ENCODE data around the gene MAST3.
"Not testable (repeated sequence)": the region's sequence is repeated elsewhere in the genome, so short reads cannot be mapped to it uniquely, and the experiment has no call there.

The MAST3 gene

DNA sequence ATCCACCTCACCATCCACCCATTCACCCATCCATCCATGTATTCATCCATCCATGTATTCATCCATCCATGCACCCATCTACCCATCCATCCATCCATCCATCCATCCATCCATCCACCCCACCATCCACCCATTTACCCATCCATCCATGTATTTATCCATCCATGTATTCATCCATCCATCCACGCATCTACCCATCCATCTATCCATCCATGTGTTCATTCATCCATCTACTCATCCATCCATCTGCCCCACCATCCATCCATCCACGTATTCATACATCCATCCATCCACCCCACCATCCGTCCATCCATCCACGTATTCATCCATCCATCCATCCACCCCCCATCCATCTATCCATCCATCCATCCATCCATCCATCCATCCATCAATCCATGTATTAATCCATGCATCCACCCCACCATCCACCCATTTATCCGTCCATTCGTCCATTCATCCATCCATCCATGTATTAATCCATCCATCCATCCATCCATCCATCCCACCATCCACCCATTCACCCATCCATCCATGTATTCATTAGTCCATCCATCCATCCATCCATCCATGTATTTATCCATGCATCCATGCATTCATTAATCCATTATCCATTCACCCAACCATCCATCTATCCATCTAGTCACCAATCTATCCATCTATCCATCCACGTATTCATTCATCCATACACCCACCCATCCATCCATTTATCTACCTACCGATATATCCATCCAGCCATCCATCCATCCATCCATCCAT lies 13.5 kb upstream of the MAST3 start:
- no peak for DNase-seq (ENCODE audit: low read depth)
- H3K4me3 ChIP-seq (ENCODE audit: low read depth, low read length) = no peak overlapping the region
- TF ChIP-seq, protein P1, sequence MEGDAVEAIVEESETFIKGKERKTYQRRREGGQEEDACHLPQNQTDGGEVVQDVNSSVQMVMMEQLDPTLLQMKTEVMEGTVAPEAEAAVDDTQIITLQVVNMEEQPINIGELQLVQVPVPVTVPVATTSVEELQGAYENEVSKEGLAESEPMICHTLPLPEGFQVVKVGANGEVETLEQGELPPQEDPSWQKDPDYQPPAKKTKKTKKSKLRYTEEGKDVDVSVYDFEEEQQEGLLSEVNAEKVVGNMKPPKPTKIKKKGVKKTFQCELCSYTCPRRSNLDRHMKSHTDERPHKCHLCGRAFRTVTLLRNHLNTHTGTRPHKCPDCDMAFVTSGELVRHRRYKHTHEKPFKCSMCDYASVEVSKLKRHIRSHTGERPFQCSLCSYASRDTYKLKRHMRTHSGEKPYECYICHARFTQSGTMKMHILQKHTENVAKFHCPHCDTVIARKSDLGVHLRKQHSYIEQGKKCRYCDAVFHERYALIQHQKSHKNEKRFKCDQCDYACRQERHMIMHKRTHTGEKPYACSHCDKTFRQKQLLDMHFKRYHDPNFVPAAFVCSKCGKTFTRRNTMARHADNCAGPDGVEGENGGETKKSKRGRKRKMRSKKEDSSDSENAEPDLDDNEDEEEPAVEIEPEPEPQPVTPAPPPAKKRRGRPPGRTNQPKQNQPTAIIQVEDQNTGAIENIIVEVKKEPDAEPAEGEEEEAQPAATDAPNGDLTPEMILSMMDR (IDR thresholded peaks at IDR 0.05; ENCODE audit: insufficient read depth, low read depth, low read length, missing control alignments) = no peak

DNA sequence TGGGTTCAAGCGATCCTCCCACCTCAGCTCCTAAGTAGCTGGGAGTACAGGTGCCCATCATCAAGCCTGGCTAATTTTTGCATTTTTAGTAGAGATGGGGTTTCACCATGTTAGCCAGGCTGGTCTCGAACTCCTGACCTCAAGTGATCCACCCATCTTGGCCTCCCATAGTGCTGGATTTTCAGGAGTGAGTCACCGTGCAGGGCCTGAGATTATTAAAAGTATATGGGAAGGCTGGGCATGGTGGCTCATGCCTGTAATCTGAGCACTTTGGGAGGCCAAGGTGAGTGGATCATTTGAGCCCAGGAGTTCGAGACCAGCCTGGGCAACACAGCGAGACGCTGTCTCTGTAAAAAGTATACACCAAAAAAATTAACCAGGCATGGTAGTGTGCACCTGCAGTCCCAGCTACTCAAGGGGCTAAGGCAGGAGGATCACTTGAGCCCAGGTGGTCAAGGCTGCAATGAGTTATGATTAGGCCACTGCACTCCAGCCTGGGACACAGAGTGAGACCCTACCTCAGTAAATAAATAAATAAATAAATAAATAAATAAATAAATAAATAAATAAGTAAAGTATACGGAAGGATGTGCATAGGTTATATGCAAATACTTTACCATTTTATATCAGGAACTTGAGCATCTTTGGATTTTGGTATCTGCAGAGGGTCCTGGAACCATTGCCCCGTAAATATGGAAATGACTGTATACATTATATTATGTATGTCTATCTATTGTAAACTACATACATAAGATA lies 11.7 kb upstream of the MAST3 start:
- TF ChIP-seq, protein P1 (IDR thresholded peaks at IDR 0.05; ENCODE audit: insufficient read depth, low read depth, low read length, missing control alignments) = no peak
- peak overlapping the region; percentile 83 for H3K4me3 ChIP-seq (ENCODE audit: low read depth, low read length)
- DNase-seq (ENCODE audit: low read depth) = no peak

DNA sequence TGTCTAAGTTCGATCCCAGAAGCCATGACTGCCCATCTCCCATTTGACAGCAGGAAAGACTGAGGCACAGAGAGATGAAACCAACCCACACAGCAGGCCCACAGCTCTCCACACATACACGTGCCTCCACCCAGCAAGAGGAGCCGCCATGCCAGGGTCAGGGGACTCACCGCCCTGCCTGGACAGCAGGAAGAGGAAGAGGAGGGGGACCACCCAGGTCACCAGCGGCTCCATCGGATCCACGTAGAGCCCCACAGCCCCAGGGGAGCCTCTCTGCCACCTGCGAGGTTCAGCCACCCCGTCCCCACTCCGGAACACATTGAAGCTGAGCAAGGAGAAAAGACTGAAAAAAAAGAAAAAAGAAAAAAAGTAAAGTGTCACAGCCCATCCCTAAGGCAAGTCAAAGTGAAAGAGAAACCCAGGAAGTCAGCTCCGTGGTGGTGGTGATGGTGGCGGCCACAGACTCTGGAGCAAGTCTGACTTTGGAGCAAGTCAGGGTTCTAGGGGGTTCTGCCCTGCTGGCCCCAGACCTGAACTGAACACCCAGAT lies 10.9 kb upstream of the MAST3 start, which contains the start of gene IL12RB1:
IL12RB1 (minus strand) TSS at position 345 of the 549 bp plus-strand sequence; CDS start at position 234, 111 bp downstream.
- peak within 1 kb of the TSS; percentile 83 for H3K4me3 ChIP-seq (ENCODE audit: low read depth, low read length)
- TF ChIP-seq, protein P1 (IDR thresholded peaks at IDR 0.05; ENCODE audit: insufficient read depth, low read depth, low read length, missing control alignments) = no peak
- DNase-seq (ENCODE audit: low read depth) = peak; percentile 76

DNA sequence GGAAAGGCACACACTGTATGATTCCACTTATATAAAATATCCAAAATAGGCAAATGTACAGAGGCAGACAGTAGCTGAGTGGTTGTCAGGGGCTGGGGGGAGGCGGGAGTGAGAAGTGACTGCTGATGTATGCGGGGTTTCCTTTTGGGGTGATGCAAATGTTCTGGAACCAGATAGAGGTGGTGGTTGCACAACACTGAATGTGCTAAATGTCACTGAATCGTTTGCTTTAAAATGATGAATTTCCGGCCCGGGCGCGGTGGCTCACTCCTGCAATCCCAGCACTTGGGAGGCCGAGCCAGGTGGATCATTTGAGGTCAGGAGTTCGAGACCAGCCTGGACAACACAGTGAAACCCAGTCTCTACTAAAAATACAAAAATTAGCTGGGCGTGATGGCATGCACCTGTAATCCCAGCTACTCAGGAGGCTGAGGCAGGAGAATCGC lies 8.5 kb upstream of the MAST3 start:
- peak; percentile 84 for DNase-seq (ENCODE audit: low read depth)
- not testable (repeated sequence) for H3K4me3 ChIP-seq (ENCODE audit: low read depth, low read length)

DNA sequence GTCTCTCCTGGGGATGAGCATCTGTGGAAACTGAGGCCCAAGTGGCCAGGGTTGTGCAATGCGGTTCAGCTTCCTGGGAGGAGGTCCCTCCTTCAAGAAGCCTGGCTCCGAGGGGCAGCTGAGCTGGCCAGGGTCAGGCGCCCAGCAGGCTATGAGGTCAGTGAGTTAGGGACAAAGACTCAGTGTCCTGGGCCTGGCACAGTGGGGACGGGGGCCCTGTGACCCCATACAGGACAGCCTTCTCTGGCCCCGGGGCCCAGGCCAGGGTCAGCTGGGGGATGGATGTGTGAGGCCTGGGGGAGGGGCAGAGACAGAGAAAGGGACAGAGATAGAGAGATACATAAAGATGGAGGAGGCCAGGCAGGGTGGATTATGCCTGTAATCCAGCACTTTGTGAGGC lies 7.9 kb upstream of the MAST3 start:
- DNase-seq (ENCODE audit: low read depth) = no peak
- TF ChIP-seq, protein P1 (IDR thresholded peaks at IDR 0.05; ENCODE audit: insufficient read depth, low read depth, low read length, missing control alignments) = no peak
- no peak overlapping the region for H3K4me3 ChIP-seq (ENCODE audit: low read depth, low read length)

DNA sequence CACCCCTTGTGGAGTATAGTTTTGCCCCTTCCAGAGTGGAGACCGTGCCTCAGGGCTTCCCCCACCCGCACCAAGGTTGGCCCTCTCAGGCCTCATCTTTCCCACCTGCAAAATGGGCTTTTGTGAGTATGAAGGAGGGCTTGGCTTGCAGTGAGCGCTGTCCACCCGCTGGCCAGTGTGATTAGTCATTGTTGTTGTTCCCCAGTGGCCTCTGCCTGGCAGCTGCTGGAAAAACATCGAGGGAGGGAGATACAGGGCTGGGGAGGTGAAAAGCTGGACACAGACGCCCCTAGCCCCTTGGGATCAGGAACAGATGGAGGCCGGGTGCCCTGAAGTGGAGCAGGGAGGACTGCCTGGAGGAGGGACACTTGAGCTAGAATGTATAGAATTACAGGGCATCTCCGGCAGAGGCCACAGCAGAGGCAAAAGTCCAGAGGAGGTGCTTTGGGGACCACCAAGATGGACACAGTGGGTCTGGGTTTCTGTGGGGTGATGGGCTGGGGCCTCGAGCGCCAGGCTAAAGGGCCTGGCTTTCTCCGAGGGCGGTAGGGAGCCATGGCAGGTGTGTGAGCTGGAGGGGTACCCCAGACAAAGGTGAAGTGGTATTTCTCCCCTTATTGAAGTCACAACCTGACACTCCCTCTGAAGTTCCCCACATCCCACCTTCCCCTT lies 6.9 kb upstream of the MAST3 start:
- no peak overlapping the region for H3K4me3 ChIP-seq (ENCODE audit: low read depth, low read length)
- no peak for DNase-seq (ENCODE audit: low read depth)
- TF ChIP-seq, protein P1 (IDR thresholded peaks at IDR 0.05; ENCODE audit: insufficient read depth, low read depth, low read length, missing control alignments) = no peak

DNA sequence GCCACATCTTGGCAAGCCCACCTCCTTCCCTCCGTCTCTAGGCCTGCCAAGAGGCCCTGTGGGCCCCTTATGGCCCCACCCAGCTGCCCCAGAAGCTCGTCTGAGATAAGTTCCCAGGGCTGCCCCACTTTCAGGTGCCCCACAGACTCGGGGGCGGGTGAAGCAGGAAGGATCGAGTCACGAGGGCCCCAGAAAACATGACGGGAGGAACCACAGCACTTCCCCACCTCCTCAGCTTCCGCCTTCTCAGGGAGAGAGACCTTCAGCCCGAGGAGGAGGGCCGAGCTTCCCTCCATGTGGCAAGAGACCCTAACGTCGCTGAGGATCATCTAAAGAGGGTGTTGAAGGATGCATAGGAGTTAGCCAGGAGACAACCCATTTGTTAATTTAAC lies 6.4 kb upstream of the MAST3 start:
- no peak overlapping the region for H3K4me3 ChIP-seq (ENCODE audit: low read depth, low read length)

More for the DNA sequence above, 6.4 kb upstream of the MAST3 start:
- TF ChIP-seq, protein P1 (IDR thresholded peaks at IDR 0.05; ENCODE audit: insufficient read depth, low read depth, low read length, missing control alignments) = no peak
- DNase-seq (ENCODE audit: low read depth) = peak; percentile 87

Data from GM12865 (cell line).